IPS DF 6.9 (cell line): Measurements from ENCODE around the gene CXorf38.

Experiments used
- DNase-seq: peaks from one replicate; pipeline ENCODE4 v3.0.0-alpha.2; 2013; ENCODE audit warnings: low read depth, low spot score
- H3K27ac ChIP-seq: one replicate; pipeline ENCODE4 v1.5.1; 2013; ENCODE audit warnings: low read length, control low read depth
- H3K27me3 ChIP-seq: 2 replicates; pipeline ENCODE4 v1.6.1; 2013; ENCODE audit warnings: mild to moderate bottlenecking, low read length; ENCODE audit not compliant: control insufficient read depth, insufficient read depth
- H3K36me3 ChIP-seq: 2 replicates; pipeline ENCODE4 v1.6.1; 2013; ENCODE audit warnings: low read length; ENCODE audit not compliant: control insufficient read depth, insufficient read depth
- H3K4me1 ChIP-seq: 2 replicates; pipeline ENCODE4 v1.6.1; 2013; ENCODE audit warnings: low read length; ENCODE audit not compliant: control insufficient read depth, insufficient read depth
- H3K4me3 ChIP-seq: 2 replicates; pipeline ENCODE4 v1.5.1; 2013; ENCODE audit warnings: mild to moderate bottlenecking, low read length
- H3K9me3 ChIP-seq: 2 replicates; pipeline ENCODE4 v1.6.1; 2013; ENCODE audit warnings: low read length, inconsistent platforms; ENCODE audit not compliant: control insufficient read depth, insufficient read depth
- WGBS: extraction: QIAGEN DNeasy Blood & Tissue Kit; methylation state at CpG from one replicate; pipeline ENCODE4 v1.1.7; 2013; ENCODE audit warnings: mixed read lengths, missing lambda C conversion rate; ENCODE audit not compliant: insufficient read length, insufficient coverage; 5-methylcytosine and 5-hydroxymethylcytosine counted together

Gene CXorf38

DNA sequence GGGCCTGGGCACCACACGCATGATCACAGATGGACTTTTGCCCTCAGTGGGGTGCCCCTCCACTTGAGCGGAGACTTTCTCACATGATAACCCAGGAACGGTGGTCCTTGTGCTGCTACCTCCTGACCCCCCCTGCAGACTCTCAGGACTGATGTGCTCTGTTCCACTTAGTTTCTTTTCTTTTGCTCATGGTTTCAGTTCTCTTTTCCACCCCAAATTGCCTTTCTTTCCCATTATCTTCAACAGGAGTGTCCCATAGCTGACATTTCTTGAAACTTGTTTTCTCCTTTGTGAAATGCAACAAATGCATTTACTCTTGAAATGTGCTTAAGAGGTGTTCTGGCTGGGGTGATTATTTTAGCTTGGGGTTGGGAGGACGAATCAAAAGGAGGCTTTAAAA, 15.2 kb downstream of the CXorf38 start:
- no peaks in the 10 kb centered on the region for H3K27me3 ChIP-seq
- H3K36me3 ChIP-seq: peaks cover 3% of the 10 kb centered on the region; the same call in 1 of the 2 replicates
- no peaks in the 10 kb centered on the region for H3K9me3 ChIP-seq
- WGBS: no CpG with 5 or more reads among the region's 4 CpGs
- no peaks in the 10 kb centered on the region for H3K4me1 ChIP-seq
- H3K27ac ChIP-seq: no peak overlapping the region
- H3K4me3 ChIP-seq: no peak overlapping the region
- DNase-seq: no peak

GRCh38 chrX:40628506-40628905, 18.9 kb downstream of the CXorf38 start:
- H3K27me3 ChIP-seq: no peaks in the 10 kb centered on the region
- peaks cover 3% of the 10 kb centered on the region; the same call in 1 of the 2 replicates for H3K36me3 ChIP-seq
- no peak for DNase-seq
- no peak overlapping the region for H3K27ac ChIP-seq
- peaks cover 2% of the 10 kb centered on the region; the same call in 1 of the 2 replicates for H3K4me1 ChIP-seq
- no peak overlapping the region for H3K4me3 ChIP-seq
- 100% methylated on average over 1 of the region's 5 CpGs for WGBS
- H3K9me3 ChIP-seq: no peaks in the 10 kb centered on the region

DNA sequence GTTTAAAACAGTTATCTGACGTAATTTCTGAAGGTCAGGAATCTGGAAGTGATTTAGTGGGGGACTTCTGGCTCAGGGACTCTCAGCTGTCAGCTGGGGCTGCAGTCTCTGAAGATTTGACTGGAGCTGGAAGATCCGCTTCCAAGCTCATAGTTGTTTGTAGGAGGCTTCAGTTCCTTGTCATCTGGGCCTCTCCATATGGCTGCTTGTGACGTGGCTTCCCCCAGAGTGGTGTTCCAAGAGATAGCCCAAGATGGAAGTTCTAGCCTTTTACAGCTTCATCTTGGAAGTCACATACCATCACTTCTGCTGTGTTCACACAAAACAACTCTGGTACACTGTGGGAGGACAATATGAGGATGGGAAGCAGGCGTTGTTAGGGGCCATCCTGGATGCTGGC, 22.1 kb downstream of the CXorf38 start:
- no CpG with 5 or more reads among the region's 4 CpGs for WGBS
- Histone ChIP-seq H3K27ac (no peak overlapping the region), H3K36me3 (peaks cover 3% of the 10 kb centered on the region; the same call in 1 of the 2 replicates), H3K9me3 (no peaks in the 10 kb centered on the region), H3K27me3 (no peaks in the 10 kb centered on the region), H3K4me1 (peaks cover 2% of the 10 kb centered on the region; the same call in 1 of the 2 replicates), H3K4me3 (no peak overlapping the region)
- no peak for DNase-seq

DNA sequence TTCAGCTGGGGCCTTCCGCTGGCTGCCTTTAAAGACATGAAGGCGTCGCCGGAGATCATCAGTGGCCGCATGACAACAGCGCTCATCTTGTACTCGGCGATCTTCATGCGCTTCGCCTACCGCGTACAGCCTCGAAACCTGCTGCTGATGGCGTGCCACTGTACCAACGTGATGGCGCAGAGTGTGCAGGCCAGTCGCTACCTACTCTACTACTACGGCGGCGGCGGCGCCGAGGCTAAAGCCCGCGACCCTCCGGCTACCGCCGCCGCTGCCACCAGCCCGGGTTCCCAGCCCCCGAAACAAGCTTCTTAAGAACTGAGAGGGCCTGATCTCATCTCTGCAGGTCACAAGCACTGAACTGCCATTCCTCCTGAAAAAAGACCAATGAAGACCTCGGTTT, 23.7 kb downstream of the CXorf38 start:
- Histone ChIP-seq H3K4me3 (no peak overlapping the region), H3K27me3 (no peaks in the 10 kb centered on the region), H3K27ac (no peak overlapping the region), H3K4me1 (peaks cover 2% of the 10 kb centered on the region; the same call in 1 of the 2 replicates), H3K36me3 (peaks cover 3% of the 10 kb centered on the region; the same call in 1 of the 2 replicates), H3K9me3 (no peaks in the 10 kb centered on the region)
- WGBS: no CpG with 5 or more reads among the region's 32 CpGs
- DNase-seq: no peak

DNA sequence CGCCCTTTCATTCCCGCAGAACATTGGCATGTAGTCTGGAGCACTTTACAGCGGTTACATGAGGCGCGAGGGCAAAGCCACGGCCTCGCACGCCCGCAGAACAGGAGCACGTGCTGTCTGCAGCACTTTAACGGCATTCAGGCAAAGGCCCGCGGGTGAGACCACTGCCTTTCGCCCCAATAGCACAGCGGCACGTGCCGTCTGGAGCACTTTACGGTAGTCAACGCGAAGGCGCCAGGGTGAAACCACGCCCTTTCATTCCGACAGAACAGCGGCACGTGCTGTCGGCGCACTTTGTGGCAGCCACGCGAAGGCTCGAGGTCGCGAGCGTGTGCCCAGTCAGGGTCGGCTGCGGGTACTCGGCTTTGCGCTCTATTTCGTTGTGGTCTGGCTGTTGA, 24.2 kb downstream of the CXorf38 start, which contains the start of gene MPC1L:
MPC1L (plus strand) TSS at position 290 of the 398 bp plus-strand sequence. CDS start 138 bp downstream, outside the sequence.
- no peaks in the 10 kb centered on the region for H3K27me3 ChIP-seq
- no peak within 1 kb of the TSS for H3K27ac ChIP-seq
- WGBS: no CpG with 5 or more reads among the region's 38 CpGs
- no peak for DNase-seq
- no peak within 1 kb of the TSS for H3K4me3 ChIP-seq
- H3K9me3 ChIP-seq: no peaks in the 10 kb centered on the region
- peaks cover 2% of the 10 kb centered on the region; the same call in 1 of the 2 replicates for H3K4me1 ChIP-seq
- 0 out of 2 replicates have a peak, but pooled peaks cover under 1% of the 10 kb centered on the region for H3K36me3 ChIP-seq

DNA sequence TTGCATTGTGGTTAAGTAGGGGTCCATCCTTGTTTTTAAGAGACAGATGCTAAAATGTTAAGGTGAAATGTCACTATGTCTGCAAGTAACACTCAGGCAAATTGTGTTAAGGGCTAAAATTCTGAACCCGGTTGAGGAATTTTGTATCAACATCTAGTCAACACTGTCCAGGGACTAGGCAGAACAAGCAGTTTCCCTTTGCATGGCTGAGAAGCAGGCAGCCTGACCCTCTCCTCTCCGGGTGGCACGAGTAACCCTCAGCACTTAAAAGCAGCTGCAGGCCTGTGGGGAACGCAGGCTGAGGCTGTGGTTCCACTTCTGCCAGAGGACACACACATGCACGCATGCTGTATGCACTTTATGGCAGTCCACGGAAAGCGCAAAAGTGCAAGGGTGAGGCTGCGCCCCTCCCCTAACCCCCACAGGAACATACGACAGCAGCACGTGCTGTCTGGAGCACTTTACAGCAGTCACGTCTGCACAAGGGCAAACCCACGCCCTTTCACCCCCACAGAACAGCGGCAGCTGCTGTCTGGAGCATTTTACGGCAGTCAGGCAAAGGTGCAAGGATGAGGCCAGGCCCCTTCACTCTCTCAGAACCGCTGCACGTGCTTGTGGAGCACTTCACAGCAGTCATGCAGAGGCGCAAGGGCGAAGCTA, 24.8 kb downstream of the CXorf38 start:
- no peaks in the 10 kb centered on the region for H3K27me3 ChIP-seq
- H3K27ac ChIP-seq: no peak overlapping the region
- H3K4me3 ChIP-seq: no peak overlapping the region
- peaks cover 2% of the 10 kb centered on the region; the same call in 1 of the 2 replicates for H3K4me1 ChIP-seq
- WGBS: no CpG with 5 or more reads among the region's 18 CpGs
- H3K9me3 ChIP-seq: no peaks in the 10 kb centered on the region
- H3K36me3 ChIP-seq: no peaks in the 10 kb centered on the region
- DNase-seq: no peak

- no CpG with 5 or more reads among the region's 7 CpGs for WGBS
- Histone ChIP-seq H3K4me3 (no peak overlapping the region), H3K9me3 (no peaks in the 10 kb centered on the region), H3K27me3 (no peaks in the 10 kb centered on the region), H3K4me1 (no peaks in the 10 kb centered on the region), H3K27ac (no peak overlapping the region), H3K36me3 (no peaks in the 10 kb centered on the region)
- no peak for DNase-seq
Measured at GRCh38 chrX:40617566-40617965, 29.8 kb downstream of the CXorf38 start.

- DNase-seq: no peak
- Histone ChIP-seq H3K27me3 (no peaks in the 10 kb centered on the region), H3K4me3 (no peak overlapping the region), H3K27ac (no peak overlapping the region), H3K9me3 (no peaks in the 10 kb centered on the region), H3K36me3 (no peaks in the 10 kb centered on the region), H3K4me1 (no peaks in the 10 kb centered on the region)
- WGBS: no CpG with 5 or more reads among the region's 9 CpGs
Measured at GRCh38 chrX:40615976-40616375, 31.4 kb downstream of the CXorf38 start.

GRCh38 chrX:40612511-40612910, 34.9 kb downstream of the CXorf38 start:
- H3K27ac ChIP-seq: no peak overlapping the region
- no peaks in the 10 kb centered on the region for H3K9me3 ChIP-seq
- H3K27me3 ChIP-seq: no peaks in the 10 kb centered on the region
- no peak overlapping the region for H3K4me3 ChIP-seq
- no peaks in the 10 kb centered on the region for H3K4me1 ChIP-seq
- WGBS: no CpG with 5 or more reads among the region's 4 CpGs
- DNase-seq: no peak
- no peaks in the 10 kb centered on the region for H3K36me3 ChIP-seq

DNA sequence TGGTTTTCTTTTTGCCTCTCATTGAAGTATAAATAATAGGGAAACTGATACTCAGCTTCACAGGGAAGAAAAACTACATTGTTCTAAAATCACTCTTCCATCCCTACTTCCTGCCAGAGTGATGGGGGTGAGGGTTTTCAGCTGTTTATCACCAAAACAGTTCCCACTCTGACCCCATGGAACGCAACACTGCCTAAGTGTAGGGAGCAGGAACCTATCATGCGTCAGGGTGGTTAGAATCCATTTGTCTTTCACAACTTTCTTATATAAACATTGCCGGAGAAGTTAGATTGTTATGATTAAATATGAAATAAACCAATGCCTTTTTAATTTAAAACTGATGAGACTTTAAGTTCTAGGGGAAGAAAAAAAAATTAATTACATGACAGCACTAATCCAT, 40.0 kb downstream of the CXorf38 start:
- Histone ChIP-seq H3K4me1 (no peaks in the 10 kb centered on the region), H3K27ac (no peak overlapping the region), H3K4me3 (no peak overlapping the region), H3K9me3 (no peaks in the 10 kb centered on the region), H3K36me3 (no peaks in the 10 kb centered on the region), H3K27me3 (no peaks in the 10 kb centered on the region)
- no CpG with 5 or more reads among the region's 3 CpGs for WGBS
- DNase-seq: no peak

DNA sequence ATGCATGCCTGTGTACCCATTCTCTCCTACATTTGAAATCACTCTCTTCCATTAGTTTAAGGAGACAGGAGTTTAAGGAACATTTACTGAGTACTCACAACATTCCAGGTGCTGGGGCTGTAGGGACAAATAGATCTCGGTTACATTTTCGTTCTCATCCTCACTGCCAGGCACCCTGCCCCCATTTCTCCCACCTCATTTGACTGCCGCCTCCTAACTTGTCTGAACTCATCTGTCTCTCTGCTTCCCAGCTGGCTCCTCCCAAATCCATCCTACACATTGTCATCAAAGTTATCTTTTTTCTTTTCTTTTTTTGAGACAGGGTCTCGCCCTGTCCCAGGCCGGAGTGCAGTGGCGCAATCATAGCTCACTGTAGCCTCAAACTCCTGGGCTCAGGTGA, 43.9 kb downstream of the CXorf38 start:
- no CpG with 5 or more reads among the region's 6 CpGs for WGBS
- no peak for DNase-seq

More for the DNA sequence above, 43.9 kb downstream of the CXorf38 start:
- Histone ChIP-seq H3K27me3 (no peaks in the 10 kb centered on the region), H3K4me3 (no peak overlapping the region), H3K27ac (no peak overlapping the region), H3K36me3 (no peaks in the 10 kb centered on the region; the same call in 1 of the 2 replicates), H3K4me1 (no peaks in the 10 kb centered on the region), H3K9me3 (no peaks in the 10 kb centered on the region)
